Heart left ventricle (tissue), 13 donors: ENCODE data around the gene MALRD1.

Source experiments
- CTCF ChIP-seq, 12 donors: fragments of 200-600 bp; sonication (generic) in 4 of 12; IDR thresholded peaks; one replicate each; pipeline versions ENCODE4 v1.5.0 to v1.8.0; 2018 to 2022; ENCODE audit warnings: antibody characterized with exemption in 12 of 12, mild to moderate bottlenecking in 5 of 12
- POLR2A ChIP-seq, 2 donors: fragments of 450-650 bp; IDR thresholded peaks; one replicate each; pipeline ENCODE4 v1.6.1; 2017; ENCODE audit warnings: antibody characterized with exemption in 2 of 2, mild to moderate bottlenecking in 2 of 2, moderate library complexity in 2 of 2
- donor health status: ischemic (EF 13 %, LVEDD 7.1; RV severe dilation, severe dysfunction).
- donor health status: DM: no; HTN: yes; CAD: no.
- donor health status: DM: no; HTN: no; CAD: no.
- donor health status: ischemic (EF 25% LVEDD 6.9; RV normal size, moderate dysfunction).
- donor health status: ischemic (EF 25% LVEDD 5.7; RV mildly dilated, moderate dysfunction).
- donor health status: ischemic (EF 35%, LVEDD 5.7; RV mildly dilated, moderate dysfunction).
- donor health status: nonischemic (EF 11% LVEDD 7.7; RV severe dilation, severe dysfunction).
- donor health status: DM: yes; HTN: yes; CAD: no.
- donor health status: PGD.
- donor health status: ischemic (EF 29% LVEDD 5.4; RV normal size, mild dysfunction).
- donor health status: nonischemic (EF 23%, LVEDD 6.1; RV moderate dilation, normal function).

GRCh38 chr10:19252531-19252930 lies 203.9 kb downstream of the MALRD1 start:
- TF ChIP-seq CTCF (IDR thresholded peaks at IDR 0.05) (no peak), POLR2A (IDR thresholded peaks at IDR 0.05) (no peak)
